H9 (cell line): ENCODE results near the gene UCK1. TPM values are rescaled to one million over a fixed set of nuclear protein-coding genes. Genes with fewer than 3 reads are reported as not detected.

ENCODE experiments used
- DNase-seq: peaks from one replicate; pipeline ENCODE4 v3.0.0-alpha.2; 2017
- H2AFZ ChIP-seq: one replicate; pipeline ENCODE4 v1.6.1; 2013; ENCODE audit warnings: mild to moderate bottlenecking, low read length, control low read depth, moderate library complexity
- H2AK5ac ChIP-seq: 2 replicates; pipeline ENCODE4 v1.6.1; 2013; ENCODE audit warnings: low read length, control low read depth, mixed read lengths; ENCODE audit not compliant: insufficient read length
- H2BK120ac ChIP-seq: one replicate; pipeline ENCODE4 v1.6.1; 2013; ENCODE audit warnings: low read depth, mild to moderate bottlenecking, low read length, control low read depth, inconsistent platforms; ENCODE audit not compliant: poor library complexity, severe bottlenecking
- H2BK12ac ChIP-seq: 2 replicates; pipeline ENCODE4 v1.6.1; 2013; ENCODE audit warnings: low read length, control low read depth, mixed read lengths, low read depth; ENCODE audit not compliant: insufficient read length
- H2BK15ac ChIP-seq: 2 replicates; pipeline ENCODE4 v1.6.1; 2013; ENCODE audit warnings: low read depth, low read length, control low read depth
- H2BK20ac ChIP-seq: one replicate; pipeline ENCODE4 v1.6.1; 2013; ENCODE audit warnings: low read depth, mild to moderate bottlenecking, low read length, control low read depth, inconsistent platforms; ENCODE audit not compliant: poor library complexity, severe bottlenecking
- H2BK5ac ChIP-seq: 2 replicates; pipeline ENCODE4 v1.6.1; 2013; ENCODE audit warnings: low read length, control low read depth, mixed read lengths; ENCODE audit not compliant: insufficient read length
- H3K14ac ChIP-seq: 2 replicates; pipeline ENCODE4 v1.6.1; 2013; ENCODE audit warnings: low read length, control low read depth; ENCODE audit not compliant: insufficient read depth
- H3K18ac ChIP-seq: 2 replicates; pipeline ENCODE4 v1.6.1; 2013; ENCODE audit warnings: low read depth, mild to moderate bottlenecking, mixed read lengths, low read length, control low read depth; ENCODE audit not compliant: insufficient read length
- H3K23ac ChIP-seq: 2 replicates; pipeline ENCODE4 v1.6.1; 2013; ENCODE audit warnings: low read length, control low read depth, mixed read lengths, low read depth; ENCODE audit not compliant: insufficient read length
- H3K23me2 ChIP-seq: 2 replicates; pipeline ENCODE4 v1.6.1; 2013; ENCODE audit warnings: low read depth, mild to moderate bottlenecking, mixed read lengths, low read length, control low read depth; ENCODE audit not compliant: insufficient read length, poor library complexity, severe bottlenecking
- H3K27ac ChIP-seq: 2 replicates; pipeline ENCODE4 v1.5.1; 2013; ENCODE audit warnings: low read length, control low read depth, mixed read lengths, low read depth; ENCODE audit not compliant: insufficient read length
- H3K27me3 ChIP-seq: 2 replicates; pipeline ENCODE4 v1.6.1; 2013; ENCODE audit warnings: low read length, control low read depth, inconsistent platforms; ENCODE audit not compliant: insufficient read depth
- H3K4ac ChIP-seq: 2 replicates; pipeline ENCODE4 v1.6.1; 2013; ENCODE audit warnings: low read depth, mild to moderate bottlenecking, control low read depth, inconsistent platforms, low read length, moderate library complexity
- H3K4me1 ChIP-seq: 2 replicates; pipeline ENCODE4 v1.6.1; 2013; ENCODE audit warnings: low read length, control low read depth, inconsistent platforms; ENCODE audit not compliant: insufficient read depth
- H3K4me2 ChIP-seq: 2 replicates; pipeline ENCODE4 v1.6.1; 2013; ENCODE audit warnings: low read length, control low read depth, mixed read lengths; ENCODE audit not compliant: insufficient read length, insufficient read depth
- H3K56ac ChIP-seq: 2 replicates; pipeline ENCODE4 v1.6.1; 2013; ENCODE audit warnings: low read depth, mild to moderate bottlenecking, mixed read lengths, low read length, control low read depth; ENCODE audit not compliant: insufficient read length
- H3K79me1 ChIP-seq: 2 replicates; pipeline ENCODE4 v1.6.1; 2013; ENCODE audit warnings: low read depth, mild to moderate bottlenecking, moderate library complexity, low read length, control low read depth, inconsistent platforms; ENCODE audit not compliant: insufficient read depth, poor library complexity, severe bottlenecking
- H3K79me2 ChIP-seq: 2 replicates; pipeline ENCODE4 v1.6.1; 2013; ENCODE audit warnings: low read length, control low read depth, inconsistent platforms; ENCODE audit not compliant: insufficient read depth
- H3K9ac ChIP-seq: 2 replicates; pipeline ENCODE4 v1.6.1; 2013; ENCODE audit warnings: low read length, control low read depth, mixed read lengths; ENCODE audit not compliant: insufficient read length; ENCODE audit errors: extremely low read depth
- H3K9me3 ChIP-seq: one replicate; pipeline ENCODE4 v1.6.1; 2013; ENCODE audit warnings: low read depth, low read length, inconsistent platforms; ENCODE audit not compliant: control insufficient read depth
- H3T11ph ChIP-seq: one replicate; pipeline ENCODE4 v1.6.1; 2013; ENCODE audit warnings: mild to moderate bottlenecking, low read length, control low read depth, inconsistent platforms
- H4K20me1 ChIP-seq: one replicate; pipeline ENCODE4 v1.6.1; 2013; ENCODE audit not compliant: control insufficient read depth, insufficient read length, insufficient read depth
- H4K5ac ChIP-seq: 2 replicates; pipeline ENCODE4 v1.6.1; 2013; ENCODE audit warnings: low read depth, mild to moderate bottlenecking, mixed read lengths, low read length, control low read depth; ENCODE audit not compliant: insufficient read length
- H4K8ac ChIP-seq: replicated peaks from 2 replicates; pipeline ENCODE4 v1.6.1; 2013; ENCODE audit warnings: low read length, control low read depth, mixed read lengths, low read depth; ENCODE audit not compliant: insufficient read length
- H4K91ac ChIP-seq: 2 replicates; pipeline ENCODE4 v1.6.1; 2013; ENCODE audit warnings: low read depth, mild to moderate bottlenecking, moderate library complexity, mixed read lengths, low read length, control low read depth; ENCODE audit not compliant: insufficient read length
- H3K27ac Mint-ChIP-seq, 3 experiments: 2 replicates in 2 of 3; 3 replicates in 1 of 3; pipeline ENCODE4 v1.8.0; 2020 to 2021; ENCODE audit warnings: mixed read lengths in 3 of 3, mild to moderate bottlenecking in 1 of 3, moderate library complexity in 1 of 3
- H3K27me3 Mint-ChIP-seq: 2 replicates; pipeline ENCODE4 v1.8.0; 2021; ENCODE audit warnings: low read depth, mild to moderate bottlenecking, moderate library complexity, mixed read lengths
- H3K36me3 Mint-ChIP-seq, 3 experiments: 2 replicates in 2 of 3; 3 replicates in 1 of 3; pipeline ENCODE4 v1.8.0; 2020 to 2021; ENCODE audit warnings: low read depth in 3 of 3, mixed read lengths in 3 of 3; ENCODE audit not compliant: insufficient read depth in 1 of 3
- H3K4me1 Mint-ChIP-seq, 2 experiments: 2 replicates each; pipeline ENCODE4 v1.8.0; 2020; ENCODE audit warnings: mixed read lengths in 2 of 2
- H3K4me3 Mint-ChIP-seq, 2 experiments: 2 replicates in 1 of 2; 3 replicates in 1 of 2; pipeline ENCODE4 v1.8.0; 2020 to 2021; ENCODE audit warnings: mild to moderate bottlenecking in 2 of 2, mixed read lengths in 2 of 2, moderate library complexity in 1 of 2
- H3K9me3 Mint-ChIP-seq, 2 experiments: 2 replicates in 1 of 2; 3 replicates in 1 of 2; pipeline ENCODE4 v1.8.0; 2020; ENCODE audit warnings: mild to moderate bottlenecking in 2 of 2, mixed read lengths in 2 of 2, moderate library complexity in 1 of 2
- WGBS: extraction: QIAGEN DNeasy Blood & Tissue Kit; methylation state at CpG from one replicate; pipeline ENCODE4 v1.1.7; 2013; ENCODE audit warnings: missing lambda C conversion rate, low lambda C conversion rate, mixed read lengths; ENCODE audit not compliant: insufficient read length; ENCODE audit errors: extremely low coverage; 5-methylcytosine and 5-hydroxymethylcytosine counted together
- total RNA-seq: library from RNA; stranded (reverse); gene quantifications from 2 replicates; pipeline ENCODE4 v1.2.1, GENCODE V29; 2021
- TF ChIP-seq, protein P1 (sequence below): fragments of 200-600 bp; sonication (generic); conservative IDR thresholded peaks from 3 replicates; pipeline ENCODE4 v1.8.0; 2021; ENCODE audit warnings: antibody characterized with exemption, mild to moderate bottlenecking

Gene UCK1
- total RNA-seq, 1 experiment from 2014 or later = 54.2 TPM

DNA sequence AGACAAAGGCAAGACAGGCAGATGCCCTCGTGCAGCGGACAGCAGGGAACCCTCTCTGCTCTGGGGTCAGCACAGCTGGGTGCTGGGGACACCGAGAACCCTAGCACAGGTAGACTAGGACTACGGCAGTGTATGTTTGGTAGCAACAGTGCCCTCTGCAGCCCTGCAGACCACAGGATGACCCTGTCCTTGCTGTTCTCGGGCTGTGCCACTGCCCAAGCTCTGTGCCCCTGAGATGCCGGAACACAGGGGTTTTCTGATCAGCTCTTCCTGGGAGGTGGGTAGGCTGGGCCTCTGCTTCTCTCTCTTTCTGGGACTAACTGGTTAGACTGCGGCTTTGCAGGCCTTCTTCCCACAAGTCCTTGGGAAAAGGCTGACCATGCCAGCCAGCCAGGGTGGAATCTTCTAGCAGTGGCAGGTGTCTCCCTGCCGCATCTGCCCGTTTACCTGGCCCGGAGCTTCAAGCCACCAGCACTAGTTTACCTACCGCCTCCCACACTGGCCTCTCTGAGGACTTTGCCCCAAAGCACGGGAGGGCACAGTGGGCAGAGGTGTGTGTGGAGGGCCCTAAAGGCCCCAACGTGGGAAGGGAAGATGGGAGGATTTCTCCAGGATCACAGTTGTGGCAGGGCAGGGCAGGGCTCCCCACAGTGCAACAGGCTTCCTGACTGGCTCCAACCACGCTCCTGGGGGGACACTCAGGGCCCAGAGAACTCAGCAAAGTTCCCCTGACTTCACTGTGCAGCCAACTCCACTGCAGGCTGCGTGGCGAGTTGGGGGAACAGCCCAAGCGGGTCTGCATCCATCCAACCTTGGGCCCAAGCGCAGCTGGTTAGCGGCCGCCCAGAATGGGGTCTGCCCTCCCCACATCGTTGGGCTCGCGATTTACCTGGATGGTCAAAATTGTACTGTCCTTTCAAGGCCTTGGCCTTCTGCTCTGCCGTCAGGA is 1.2 kb downstream of the UCK1 start:
- no peak overlapping the region for H4K8ac ChIP-seq
- no peaks in the 10 kb centered on the region for H3K9me3 Mint-ChIP-seq
- H3K36me3 Mint-ChIP-seq = peaks cover 24 to 48% (median 42%) of the 10 kb centered on the region in 3 experiments
- no peaks in the 10 kb centered on the region; the same call in 1 of the 2 replicates for H3K79me2 ChIP-seq
- H3K23ac ChIP-seq = no peak overlapping the region
- no peak overlapping the region for H3K56ac ChIP-seq
- H3K27ac ChIP-seq = no peak overlapping the region
- WGBS = no CpG with 5 or more reads among the region's 24 CpGs
- H3K4me1 ChIP-seq = no peaks in the 10 kb centered on the region; the same call in 1 of the 2 replicates
- H2BK12ac ChIP-seq = no peak overlapping the region
- no peaks in the 10 kb centered on the region for H3K27me3 ChIP-seq
- H3K9me3 ChIP-seq = no peaks in the 10 kb centered on the region
- no peak overlapping the region for H2AFZ ChIP-seq
- peaks cover 6% of the 10 kb centered on the region for H3K23me2 ChIP-seq
- H2AK5ac ChIP-seq = no peak overlapping the region
- peaks cover 0 to 12% of the 10 kb centered on the region in 2 experiments; a peak in 2 of 4 replicates for H3K4me1 Mint-ChIP-seq
- H4K5ac ChIP-seq = no peak overlapping the region
- DNase-seq = no peak
- H2BK20ac ChIP-seq = no peak overlapping the region
- H2BK5ac ChIP-seq = no peak overlapping the region
- H3K27ac Mint-ChIP-seq = peak overlapping the region in 2 of 3 experiments; percentile 76 to 81; a peak in 3 of 7 replicates
- peak overlapping the region; percentile 80 for H3K9ac ChIP-seq
- H3K14ac ChIP-seq = peak overlapping the region; percentile 45; the same call in 1 of the 2 replicates
- no peaks in the 10 kb centered on the region; the same call in 1 of the 2 replicates for H3K27me3 Mint-ChIP-seq
- H4K91ac ChIP-seq = no peak overlapping the region
- H2BK120ac ChIP-seq = no peak overlapping the region
- peak overlapping the region; percentile 82 for H3K4me2 ChIP-seq
- H3K18ac ChIP-seq = no peak overlapping the region
- H3K79me1 ChIP-seq = no peaks in the 10 kb centered on the region
- H2BK15ac ChIP-seq = no peak overlapping the region
- no peaks in the 10 kb centered on the region for H4K20me1 ChIP-seq
- H3T11ph ChIP-seq = no peak overlapping the region
- TF ChIP-seq, protein P1, sequence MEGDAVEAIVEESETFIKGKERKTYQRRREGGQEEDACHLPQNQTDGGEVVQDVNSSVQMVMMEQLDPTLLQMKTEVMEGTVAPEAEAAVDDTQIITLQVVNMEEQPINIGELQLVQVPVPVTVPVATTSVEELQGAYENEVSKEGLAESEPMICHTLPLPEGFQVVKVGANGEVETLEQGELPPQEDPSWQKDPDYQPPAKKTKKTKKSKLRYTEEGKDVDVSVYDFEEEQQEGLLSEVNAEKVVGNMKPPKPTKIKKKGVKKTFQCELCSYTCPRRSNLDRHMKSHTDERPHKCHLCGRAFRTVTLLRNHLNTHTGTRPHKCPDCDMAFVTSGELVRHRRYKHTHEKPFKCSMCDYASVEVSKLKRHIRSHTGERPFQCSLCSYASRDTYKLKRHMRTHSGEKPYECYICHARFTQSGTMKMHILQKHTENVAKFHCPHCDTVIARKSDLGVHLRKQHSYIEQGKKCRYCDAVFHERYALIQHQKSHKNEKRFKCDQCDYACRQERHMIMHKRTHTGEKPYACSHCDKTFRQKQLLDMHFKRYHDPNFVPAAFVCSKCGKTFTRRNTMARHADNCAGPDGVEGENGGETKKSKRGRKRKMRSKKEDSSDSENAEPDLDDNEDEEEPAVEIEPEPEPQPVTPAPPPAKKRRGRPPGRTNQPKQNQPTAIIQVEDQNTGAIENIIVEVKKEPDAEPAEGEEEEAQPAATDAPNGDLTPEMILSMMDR = no peak
- no peak overlapping the region for H3K4ac ChIP-seq
- H3K4me3 Mint-ChIP-seq = peak overlapping the region; percentile 87 to 89
